PFSK-1 (cell line): ENCODE data around the gene GNA15.

Experiments used
- FOXP2 ChIP-seq: optimal IDR thresholded peaks from 2 replicates; pipeline ENCODE3; 2011; ENCODE audit warnings: borderline replicate concordance, control low read depth, inconsistent platforms; ENCODE audit not compliant: insufficient read depth; ENCODE audit errors: extremely low read length, extremely low read depth
- POLR2AphosphoS5 ChIP-seq: IDR thresholded peaks from 2 replicates; pipeline ENCODE4 v1.6.1; 2012; ENCODE audit warnings: low read depth, mild to moderate bottlenecking, control low read depth, low read length, moderate library complexity
- SIN3A ChIP-seq: IDR thresholded peaks from 2 replicates; pipeline ENCODE4 v1.6.1; 2012; ENCODE audit warnings: mild to moderate bottlenecking, low read length, moderate library complexity, borderline replicate concordance; ENCODE audit not compliant: insufficient read depth
- TAF1 ChIP-seq: IDR thresholded peaks from 2 replicates; pipeline ENCODE4 v1.6.1; 2012; ENCODE audit warnings: low read length, control low read depth, borderline replicate concordance; ENCODE audit not compliant: insufficient read depth
- TF ChIP-seq, protein P1 (sequence below), 2 experiments: IDR thresholded peaks; 2 replicates each; pipeline versions ENCODE4 v1.6.1 to v1.8.0; 2011 to 2012; ENCODE audit warnings: low read depth in 2 of 2, low read length in 2 of 2, control low read depth in 1 of 2, inconsistent platforms in 1 of 2, mild to moderate bottlenecking in 1 of 2, moderate library complexity in 1 of 2; ENCODE audit not compliant: insufficient read depth in 1 of 2

GNA15 gene

GRCh38 chr19:3111586-3112247 lies 24.1 kb upstream of the GNA15 start:
- TF ChIP-seq, protein P1, sequence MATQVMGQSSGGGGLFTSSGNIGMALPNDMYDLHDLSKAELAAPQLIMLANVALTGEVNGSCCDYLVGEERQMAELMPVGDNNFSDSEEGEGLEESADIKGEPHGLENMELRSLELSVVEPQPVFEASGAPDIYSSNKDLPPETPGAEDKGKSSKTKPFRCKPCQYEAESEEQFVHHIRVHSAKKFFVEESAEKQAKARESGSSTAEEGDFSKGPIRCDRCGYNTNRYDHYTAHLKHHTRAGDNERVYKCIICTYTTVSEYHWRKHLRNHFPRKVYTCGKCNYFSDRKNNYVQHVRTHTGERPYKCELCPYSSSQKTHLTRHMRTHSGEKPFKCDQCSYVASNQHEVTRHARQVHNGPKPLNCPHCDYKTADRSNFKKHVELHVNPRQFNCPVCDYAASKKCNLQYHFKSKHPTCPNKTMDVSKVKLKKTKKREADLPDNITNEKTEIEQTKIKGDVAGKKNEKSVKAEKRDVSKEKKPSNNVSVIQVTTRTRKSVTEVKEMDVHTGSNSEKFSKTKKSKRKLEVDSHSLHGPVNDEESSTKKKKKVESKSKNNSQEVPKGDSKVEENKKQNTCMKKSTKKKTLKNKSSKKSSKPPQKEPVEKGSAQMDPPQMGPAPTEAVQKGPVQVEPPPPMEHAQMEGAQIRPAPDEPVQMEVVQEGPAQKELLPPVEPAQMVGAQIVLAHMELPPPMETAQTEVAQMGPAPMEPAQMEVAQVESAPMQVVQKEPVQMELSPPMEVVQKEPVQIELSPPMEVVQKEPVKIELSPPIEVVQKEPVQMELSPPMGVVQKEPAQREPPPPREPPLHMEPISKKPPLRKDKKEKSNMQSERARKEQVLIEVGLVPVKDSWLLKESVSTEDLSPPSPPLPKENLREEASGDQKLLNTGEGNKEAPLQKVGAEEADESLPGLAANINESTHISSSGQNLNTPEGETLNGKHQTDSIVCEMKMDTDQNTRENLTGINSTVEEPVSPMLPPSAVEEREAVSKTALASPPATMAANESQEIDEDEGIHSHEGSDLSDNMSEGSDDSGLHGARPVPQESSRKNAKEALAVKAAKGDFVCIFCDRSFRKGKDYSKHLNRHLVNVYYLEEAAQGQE (IDR thresholded peaks at IDR 0.05; ENCODE audit: insufficient read depth in 1 of 2, low read depth in 2 of 2, low read length in 2 of 2) = no peak

DNA sequence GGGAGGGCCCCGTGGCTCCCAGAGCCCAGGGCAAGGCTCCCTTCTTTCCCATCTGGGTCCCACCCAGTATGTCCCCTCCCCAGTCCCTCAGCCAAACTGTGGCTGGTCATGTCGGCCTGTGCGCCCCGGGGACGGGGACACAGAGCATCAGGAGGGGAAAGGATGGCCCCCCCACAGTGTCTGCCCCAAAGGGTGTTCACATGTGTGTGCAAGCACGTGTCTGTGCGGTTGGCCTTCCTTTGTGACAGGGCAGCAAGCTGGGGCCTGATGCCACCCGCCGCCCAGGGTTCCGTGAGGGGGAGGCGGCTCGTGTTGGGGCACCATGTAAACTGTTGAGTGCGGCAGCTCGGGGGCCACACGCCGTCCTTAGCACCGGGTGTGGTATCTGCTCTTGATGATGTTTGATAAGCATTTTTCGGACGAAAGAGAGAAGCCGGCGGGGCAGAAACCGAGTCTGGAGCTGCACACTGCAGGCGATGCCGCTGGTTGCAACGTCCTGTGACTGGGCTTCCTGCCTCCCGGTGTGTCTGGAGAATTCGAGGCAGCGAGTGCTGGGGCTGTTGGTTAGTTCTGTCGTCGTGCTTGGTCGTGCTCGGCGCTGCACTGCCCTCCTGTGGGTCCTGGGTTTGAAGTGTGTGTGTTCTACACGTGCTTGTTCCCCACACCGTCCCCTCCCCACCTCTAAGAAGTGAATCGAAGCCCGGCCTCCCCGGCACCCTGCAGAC lies 23.3 kb upstream of the GNA15 start:
- TF ChIP-seq POLR2AphosphoS5 (no peak), SIN3A (no peak), FOXP2 (no peak), TAF1 (no peak)
- TF ChIP-seq, protein P1 (IDR thresholded peaks at IDR 0.05; ENCODE audit: insufficient read depth in 1 of 2, low read depth in 2 of 2, low read length in 2 of 2) = no peak

- no peak for TF ChIP-seq SIN3A
- no peak for TF ChIP-seq POLR2AphosphoS5
- no peak for TF ChIP-seq FOXP2
- TF ChIP-seq, protein P1 (IDR thresholded peaks at IDR 0.05; ENCODE audit: insufficient read depth in 1 of 2, low read depth in 2 of 2, low read length in 2 of 2) = no peak
- TF ChIP-seq TAF1 = no peak
These were observed 22.5 kb upstream of the GNA15 start for GRCh38 chr19:3113100-3114017.

DNA sequence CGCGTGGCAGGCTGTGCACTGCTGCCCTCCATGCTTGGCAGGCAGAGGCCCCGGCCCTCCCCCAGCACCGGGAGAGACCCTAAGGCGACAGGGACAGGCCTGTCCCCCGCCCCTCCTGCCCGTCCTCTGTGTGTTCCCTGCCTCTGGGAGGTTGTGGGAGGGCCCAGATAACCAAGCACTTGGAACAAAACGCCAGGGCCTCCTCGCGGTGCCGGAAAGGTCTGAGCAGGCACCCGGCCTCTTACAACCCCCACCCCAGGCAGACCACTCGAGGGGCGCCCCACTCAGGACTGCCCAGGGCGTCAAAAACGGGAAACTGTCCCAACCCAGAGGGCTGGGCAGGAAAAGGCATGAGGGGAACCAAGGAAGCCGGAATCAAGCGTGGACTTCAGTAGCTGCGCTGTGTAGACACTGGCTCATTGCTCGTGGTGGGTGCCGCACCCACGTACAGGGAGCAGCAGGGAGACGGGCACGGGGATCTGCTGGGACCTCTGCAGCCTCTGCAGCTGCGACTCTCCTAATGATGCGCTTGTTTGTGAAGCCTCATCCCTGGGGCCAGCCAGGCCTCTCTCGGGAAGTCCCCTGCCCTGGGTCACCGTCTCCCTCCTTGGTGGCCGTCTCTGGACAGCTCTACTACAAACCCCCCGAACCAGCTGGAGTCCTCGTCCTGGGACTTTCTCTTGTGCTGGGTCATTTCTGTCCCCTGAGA lies 21.7 kb upstream of the GNA15 start:
- TF ChIP-seq TAF1 (no peak), SIN3A (no peak), POLR2AphosphoS5 (no peak), FOXP2 (no peak)
- TF ChIP-seq, protein P1 (IDR thresholded peaks at IDR 0.05; ENCODE audit: insufficient read depth in 1 of 2, low read depth in 2 of 2, low read length in 2 of 2) = no peak
